ENCODE measurements around the gene LEMD2. TPM values are rescaled to one million over a fixed set of nuclear protein-coding genes. Genes with fewer than 3 reads are reported as not detected.

LEMD2 gene
- polyA plus RNA-seq, 1 donor (not counting 4 experiments of a cell fraction or from before 2014, with no cell fraction given), result 48.6 TPM

DNA sequence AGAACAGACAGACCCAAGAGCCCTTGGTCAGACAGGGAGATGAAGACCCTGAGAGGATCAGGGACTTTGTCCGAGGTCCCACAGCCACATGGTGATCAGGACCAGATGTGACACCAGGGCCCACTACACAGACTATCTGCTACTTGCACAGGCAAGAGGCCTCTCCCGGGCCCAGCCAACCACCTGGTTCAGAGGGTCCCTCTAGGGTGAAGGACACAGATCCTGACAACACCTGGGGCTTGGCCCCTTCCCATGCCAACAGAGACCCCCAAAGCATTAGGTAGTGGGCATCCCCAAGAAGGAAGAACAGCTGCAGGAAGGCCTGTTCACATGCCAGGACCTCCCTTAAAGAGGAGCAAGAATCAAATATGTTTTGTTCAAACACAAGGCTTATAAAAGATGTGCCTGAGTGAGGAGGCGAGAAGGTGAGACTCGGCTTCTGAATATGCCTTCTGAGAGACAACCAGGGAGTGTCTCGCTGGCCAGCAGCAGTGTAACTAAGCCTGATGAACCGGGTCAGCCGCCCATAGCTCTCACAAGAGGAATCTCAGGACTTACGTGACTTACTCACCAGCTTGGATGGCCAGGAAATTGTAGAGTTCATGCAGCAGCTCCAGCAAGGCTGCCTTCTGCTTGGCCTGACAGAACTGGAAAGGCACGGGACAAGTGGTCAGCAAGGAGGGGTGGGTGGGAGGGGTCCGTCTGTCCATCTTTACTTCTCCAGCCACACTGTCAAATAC is 5.0 kb downstream of the LEMD2 start:
- Histone ChIP-seq H3K9ac (ENCODE audit: control insufficient read depth, extremely low read depth, insufficient read depth, low read length) (no peak overlapping the region), H3K36me3 (ENCODE audit: control insufficient read depth in 2 of 2, extremely low read depth in 1 of 2, insufficient read depth in 2 of 2, low read length in 2 of 2) (peaks cover 28 to 53% of the 10 kb centered on the region in 2 experiments), H3K27me3 (ENCODE audit: control insufficient read depth, extremely low read depth, insufficient read depth, low read length) (no peaks in the 10 kb centered on the region), H3K4me1 (ENCODE audit: control insufficient read depth, extremely low read depth, insufficient read depth, low read length) (peaks cover 30% of the 10 kb centered on the region), H3K79me2 (ENCODE audit: control insufficient read depth, insufficient read depth, low read length) (peaks cover 41% of the 10 kb centered on the region), H3K27ac (ENCODE audit: control insufficient read depth, insufficient read depth, low read length) (no peak overlapping the region), H3K4me2 (ENCODE audit: control insufficient read depth, extremely low read depth, insufficient read depth, low read depth, low read length) (no peak overlapping the region), H2AFZ (ENCODE audit: control insufficient read depth, low read length) (no peak overlapping the region), H3K4me3 (ENCODE audit: control insufficient read depth in 2 of 3, extremely low read depth in 1 of 3, insufficient read depth in 2 of 3, low read depth in 1 of 3, low read length in 3 of 3) (no peak overlapping the region), H3K9me3 (ENCODE audit: control insufficient read depth, low read depth, low read length) (no peaks in the 10 kb centered on the region), H4K20me1 (ENCODE audit: control insufficient read depth, extremely low read depth, insufficient read depth, low read length) (peaks cover 7% of the 10 kb centered on the region), H3K9me1 (ENCODE audit: control insufficient read depth, extremely low read depth, insufficient read depth, low read length) (no peaks in the 10 kb centered on the region)
- TF ChIP-seq EZH2 (IDR thresholded peaks at IDR 0.05; ENCODE audit: low read length), result no peak
- TF ChIP-seq, protein P1, sequence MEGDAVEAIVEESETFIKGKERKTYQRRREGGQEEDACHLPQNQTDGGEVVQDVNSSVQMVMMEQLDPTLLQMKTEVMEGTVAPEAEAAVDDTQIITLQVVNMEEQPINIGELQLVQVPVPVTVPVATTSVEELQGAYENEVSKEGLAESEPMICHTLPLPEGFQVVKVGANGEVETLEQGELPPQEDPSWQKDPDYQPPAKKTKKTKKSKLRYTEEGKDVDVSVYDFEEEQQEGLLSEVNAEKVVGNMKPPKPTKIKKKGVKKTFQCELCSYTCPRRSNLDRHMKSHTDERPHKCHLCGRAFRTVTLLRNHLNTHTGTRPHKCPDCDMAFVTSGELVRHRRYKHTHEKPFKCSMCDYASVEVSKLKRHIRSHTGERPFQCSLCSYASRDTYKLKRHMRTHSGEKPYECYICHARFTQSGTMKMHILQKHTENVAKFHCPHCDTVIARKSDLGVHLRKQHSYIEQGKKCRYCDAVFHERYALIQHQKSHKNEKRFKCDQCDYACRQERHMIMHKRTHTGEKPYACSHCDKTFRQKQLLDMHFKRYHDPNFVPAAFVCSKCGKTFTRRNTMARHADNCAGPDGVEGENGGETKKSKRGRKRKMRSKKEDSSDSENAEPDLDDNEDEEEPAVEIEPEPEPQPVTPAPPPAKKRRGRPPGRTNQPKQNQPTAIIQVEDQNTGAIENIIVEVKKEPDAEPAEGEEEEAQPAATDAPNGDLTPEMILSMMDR (optimal IDR thresholded peaks at IDR 0.05 in 1 of 3, IDR thresholded peaks at IDR 0.05 in 1 of 3, conservative IDR thresholded peaks at IDR 0.05 in 1 of 3; ENCODE audit: extremely low read depth in 1 of 3, insufficient read depth in 2 of 3, low read length in 3 of 3), result no peak
- DNase-seq (ENCODE audit: low read depth, low spot score), result no peak
- no peak for FAIRE-seq
- dilution Hi-C loops (cut with MboI; ENCODE audit: extremely low pct_ligation_motif_present, low sequenced_read_pairs), result no loop called here

DNA sequence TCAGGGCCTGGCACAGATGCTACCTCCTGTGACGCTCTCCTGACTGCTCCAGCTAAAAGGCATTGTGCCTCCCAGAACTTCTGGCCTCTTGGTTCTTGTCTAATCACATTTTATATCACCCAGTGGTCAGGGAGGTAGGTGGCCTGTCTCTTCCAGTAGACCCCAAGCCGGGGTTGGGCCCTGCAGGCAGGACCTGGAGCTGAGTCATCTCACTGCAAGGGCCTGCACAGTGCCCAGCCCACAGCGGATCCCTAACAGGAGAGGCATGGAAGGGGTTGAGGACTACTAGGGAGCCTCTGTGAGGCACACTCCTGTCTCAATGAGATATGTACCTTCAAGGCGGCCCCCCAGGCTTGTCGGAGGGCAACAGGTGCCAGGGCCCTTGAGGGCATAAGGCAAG is 6.4 kb downstream of the LEMD2 start:
- no peak overlapping the region for H3K27ac ChIP-seq (ENCODE audit: control insufficient read depth, insufficient read depth, low read length)
- H4K20me1 ChIP-seq (ENCODE audit: control insufficient read depth, extremely low read depth, insufficient read depth, low read length), result peaks cover 7% of the 10 kb centered on the region
- no peaks in the 10 kb centered on the region for H3K9me3 ChIP-seq (ENCODE audit: control insufficient read depth, low read depth, low read length)
- no peak overlapping the region for H3K4me3 ChIP-seq (ENCODE audit: control insufficient read depth in 2 of 3, extremely low read depth in 1 of 3, insufficient read depth in 2 of 3, low read depth in 1 of 3, low read length in 3 of 3)
- peaks cover 33% of the 10 kb centered on the region for H3K79me2 ChIP-seq (ENCODE audit: control insufficient read depth, insufficient read depth, low read length)
- dilution Hi-C loops (cut with MboI; ENCODE audit: extremely low pct_ligation_motif_present, low sequenced_read_pairs), result no loop called here
- DNase-seq (ENCODE audit: low read depth, low spot score) (no peak), FAIRE-seq (no peak)
- H3K4me2 ChIP-seq (ENCODE audit: control insufficient read depth, extremely low read depth, insufficient read depth, low read depth, low read length), result no peak overlapping the region
- no peaks in the 10 kb centered on the region for H3K9me1 ChIP-seq (ENCODE audit: control insufficient read depth, extremely low read depth, insufficient read depth, low read length)
- no peak for TF ChIP-seq EZH2 (IDR thresholded peaks at IDR 0.05; ENCODE audit: low read length)
- peaks cover 25% of the 10 kb centered on the region for H3K4me1 ChIP-seq (ENCODE audit: control insufficient read depth, extremely low read depth, insufficient read depth, low read length)
- H2AFZ ChIP-seq (ENCODE audit: control insufficient read depth, low read length), result no peak overlapping the region
- no peaks in the 10 kb centered on the region for H3K27me3 ChIP-seq (ENCODE audit: control insufficient read depth, extremely low read depth, insufficient read depth, low read length)
- H3K9ac ChIP-seq (ENCODE audit: control insufficient read depth, extremely low read depth, insufficient read depth, low read length), result no peak overlapping the region
- peaks cover 36 to 63% of the 10 kb centered on the region in 2 experiments for H3K36me3 ChIP-seq (ENCODE audit: control insufficient read depth in 2 of 2, extremely low read depth in 1 of 2, insufficient read depth in 2 of 2, low read length in 2 of 2)

All from keratinocyte (primary cell).